Renal pelvis (tissue), 4 donors: ENCODE results near the gene ALG12. TPM values are rescaled to one million over a fixed set of nuclear protein-coding genes. Genes with fewer than 3 reads are reported as not detected.

Experiments
- DNase-seq: peaks from one replicate; pipeline ENCODE4 v3.0.0-alpha.2; 2013
- polyA plus RNA-seq, 3 donors: library from polyadenylated mRNA; unstranded; fragments of 120-200 nt; gene quantifications; one replicate each; pipeline ENCODE4 v1.2.1, GENCODE V29; 2013; ENCODE audit not compliant: insufficient read length in 3 of 3

ALG12 gene
- polyA plus RNA-seq, 3 donors, result 35.2 to 43.5 (median 40.6) TPM

DNA sequence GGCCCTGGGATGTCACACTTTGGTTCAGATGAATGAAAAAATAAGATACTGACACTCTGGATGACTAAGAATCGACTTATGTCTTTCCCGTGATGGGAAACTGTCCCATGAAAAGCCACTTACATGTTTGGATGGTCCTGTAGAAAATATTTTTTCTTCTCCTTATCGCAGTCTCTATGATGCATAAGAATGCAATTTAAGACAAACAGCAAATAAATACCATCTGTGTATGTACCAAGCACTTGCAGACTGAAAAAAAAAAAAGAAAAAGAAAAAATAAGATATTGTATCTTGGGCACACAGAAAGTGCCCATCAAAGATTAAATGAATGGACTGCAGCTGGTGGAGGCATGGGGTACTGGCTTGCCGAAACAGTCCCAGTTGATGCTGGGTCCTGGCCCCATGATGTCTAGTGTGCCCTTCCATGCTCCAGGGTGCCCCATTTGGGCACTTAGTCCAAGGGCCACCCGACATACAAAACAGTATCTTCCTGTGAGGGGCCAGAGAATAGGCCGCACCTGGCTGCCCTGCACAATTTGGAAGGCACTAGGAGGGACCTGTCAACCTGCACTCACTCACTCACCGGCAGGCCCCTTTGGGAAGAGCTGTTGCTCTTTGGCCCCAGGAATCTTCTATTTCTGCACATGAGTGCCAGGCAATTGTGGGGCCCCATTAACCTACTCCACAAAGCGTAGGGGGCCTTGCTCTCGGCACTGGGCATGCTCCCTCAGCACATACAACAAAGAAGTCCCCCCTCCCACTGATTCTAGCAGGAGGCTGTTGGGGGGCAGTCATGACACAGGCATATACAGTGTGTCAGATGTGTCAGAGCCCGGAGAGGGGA, 67.1 kb downstream of the ALG12 start:
- DNase-seq, result no peak

Other genes starting within 250 kb of the ALG12 start
- gene BRD1, start 90.6 kb downstream of the ALG12 start, polyA plus RNA-seq, result 10 to 100 TPM; 38.2 to 43.4 (median 38.6) TPM
- gene ZBED4, start 64.6 kb downstream of the ALG12 start, polyA plus RNA-seq, result 10 to 100 TPM; 16.3 to 18.7 (median 17.9) TPM
- gene CRELD2, start 196 bp upstream of the ALG12 start, polyA plus RNA-seq, result 10 to 100 TPM; 28.1 to 33.9 (median 33.2) TPM
- gene PIM3, start 42.3 kb upstream of the ALG12 start, polyA plus RNA-seq, result 10 to 100 TPM; 17.5 to 25.0 (median 22.2) TPM
- gene IL17REL, start 94.3 kb upstream of the ALG12 start, polyA plus RNA-seq, result under 1 TPM in 2 of 3 donors, not detected in 1; 0.03 to 0.06 TPM
- not detected for gene TTLL8, start 139.9 kb upstream of the ALG12 start, polyA plus RNA-seq
- 1 to 10 TPM in 1 of 3 donors, under 1 TPM in 2; 0.67 to 1.1 (median 0.82) TPM for gene MLC1, start 167.0 kb upstream of the ALG12 start, polyA plus RNA-seq
- gene MOV10L1, start 171.6 kb upstream of the ALG12 start, polyA plus RNA-seq, result 1 to 10 TPM in 1 of 3 donors, under 1 TPM in 2; 0.70 to 1.1 (median 0.95) TPM